Stimulated activated CD8-positive, alpha-beta memory T cell treated with anti-CD3 and anti-CD28 coated beads, Interleukin-2, amount 100 ng/mL, for 1 hour (primary cell): ENCODE data around the gene SDF4.
"Not testable (repeated sequence)": the region's sequence is repeated elsewhere in the genome, so short reads cannot be mapped to it uniquely, and the experiment has no call there.

Source experiments
- DNase-seq, 2 donors: peaks; one replicate each; pipeline ENCODE4 v3.0.0-alpha.2; 2020; ENCODE audit warnings: low read depth in 2 of 2

SDF4 gene

GRCh38 chr1:1259540-1259939 is 27.7 kb upstream of the SDF4 start:
- no peak for DNase-seq

GRCh38 chr1:1259119-1259488 is 27.3 kb upstream of the SDF4 start:
- DNase-seq = no peak

DNA sequence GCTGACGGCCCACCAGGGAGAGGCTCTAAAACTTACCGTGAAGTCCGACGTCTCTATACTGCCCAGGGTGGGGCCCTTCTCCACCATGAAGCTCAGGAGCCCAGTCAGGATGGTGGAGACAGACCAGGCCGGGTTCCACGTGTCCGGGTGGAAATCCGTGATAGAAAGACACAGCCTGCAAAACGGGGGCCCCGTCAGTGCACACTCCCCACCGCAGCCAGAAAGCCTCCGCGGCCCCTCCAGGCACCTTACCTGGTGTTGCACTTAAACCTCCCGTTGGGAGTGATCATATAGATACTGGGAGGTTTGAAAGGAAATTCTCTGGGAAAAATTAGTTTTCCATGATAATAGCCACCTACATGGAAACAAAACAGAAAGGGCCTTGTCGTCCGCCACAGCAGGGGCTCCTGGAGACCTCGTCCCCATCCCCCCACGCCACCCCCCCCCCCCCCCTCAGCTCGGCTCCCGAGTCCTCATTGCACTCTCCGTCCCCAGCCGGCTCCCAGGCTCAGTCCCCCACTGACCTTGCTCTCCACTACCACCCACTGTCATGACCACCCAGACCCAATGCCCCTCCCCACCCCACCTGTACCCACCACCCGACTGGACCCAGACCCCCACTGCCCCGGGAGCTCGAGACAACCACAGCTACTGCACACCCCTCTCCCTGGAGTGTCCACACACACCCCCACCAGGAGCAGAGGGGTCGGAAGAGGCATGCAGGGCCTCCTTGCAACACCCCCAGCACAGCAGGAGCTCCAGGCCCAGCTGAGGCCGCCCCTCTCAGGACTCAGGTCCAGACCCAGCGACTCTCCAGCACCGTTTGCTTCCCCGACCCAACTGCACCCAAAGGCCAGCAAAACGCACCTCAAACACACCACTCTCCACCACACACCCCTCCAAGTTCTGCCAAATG is 25.4 kb upstream of the SDF4 start:
- DNase-seq = no peak

GRCh38 chr1:1255611-1256010 is 23.8 kb upstream of the SDF4 start:
- DNase-seq = no peak

DNA sequence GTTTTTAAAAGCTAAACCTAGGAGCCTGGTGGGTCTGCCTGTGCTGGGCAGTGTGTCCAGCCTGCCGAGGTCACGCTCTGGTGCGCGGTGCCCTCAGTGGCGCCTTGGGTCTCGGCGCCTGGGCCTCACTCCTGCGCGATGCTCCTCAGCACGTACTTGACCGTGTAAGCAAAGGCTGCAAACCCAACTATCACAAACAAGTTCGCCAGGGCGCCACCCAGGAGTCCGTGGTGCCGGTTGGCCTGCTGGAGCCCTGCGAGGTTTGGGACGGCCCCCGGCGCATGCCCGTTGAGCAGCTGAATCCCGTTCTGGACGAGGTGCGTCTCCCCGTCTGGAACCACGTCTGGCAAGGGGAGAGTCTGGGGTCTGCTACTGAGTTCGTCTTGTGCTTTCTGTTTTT is 23.3 kb upstream of the SDF4 start:
- no peak for DNase-seq

DNA sequence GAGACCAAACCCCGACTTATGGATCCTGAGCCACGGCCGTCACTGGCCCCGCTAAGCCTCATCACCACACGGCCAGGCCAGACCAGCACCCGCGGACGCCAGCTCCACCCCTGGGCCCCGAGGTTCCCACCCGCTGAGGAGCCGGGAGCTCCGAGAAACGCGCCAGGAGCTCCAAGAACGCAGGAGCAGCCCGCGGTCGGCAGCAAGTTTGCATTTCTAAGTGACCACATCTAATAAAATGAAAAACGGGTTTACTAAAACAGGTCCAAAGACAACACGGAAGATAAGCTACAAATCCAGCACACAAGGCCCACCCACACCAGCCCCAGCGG is 22.8 kb upstream of the SDF4 start:
- DNase-seq = no peak

DNA sequence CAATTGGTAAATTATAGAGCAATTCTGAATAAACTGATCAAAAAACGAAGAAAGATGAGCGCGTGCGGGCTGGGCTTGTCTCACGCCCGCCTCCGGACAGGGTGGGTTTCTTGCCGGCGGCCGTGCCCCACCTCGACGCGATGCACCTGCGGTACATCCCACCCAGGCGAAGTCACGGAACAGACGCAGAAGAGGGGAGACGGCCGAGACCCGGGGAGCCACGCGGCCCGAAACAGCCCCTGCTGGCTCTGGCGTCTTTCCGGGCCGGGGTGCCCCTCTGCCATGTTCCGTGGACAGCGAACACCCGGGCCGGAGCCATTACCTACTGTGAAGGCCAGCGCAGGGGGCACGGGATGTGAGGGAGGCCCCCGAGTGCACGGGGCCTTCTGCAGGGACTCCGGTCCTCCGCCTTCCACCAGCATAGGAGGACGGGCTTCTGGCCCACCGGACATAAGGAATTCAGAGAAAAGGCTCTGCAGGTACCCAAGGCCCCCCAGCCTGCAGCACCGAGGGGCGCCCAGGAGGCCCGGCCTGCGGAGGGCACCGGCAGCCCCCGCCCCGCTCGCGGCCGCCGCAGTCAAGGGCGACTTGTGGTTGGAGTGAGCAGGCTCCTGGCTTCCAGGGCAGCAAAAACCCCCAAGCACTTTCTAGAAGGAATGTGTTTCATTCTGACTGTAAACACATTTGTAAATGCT is 22.3 kb upstream of the SDF4 start:
- DNase-seq = no peak

GRCh38 chr1:1253314-1253713 is 21.5 kb upstream of the SDF4 start:
- DNase-seq = no peak

DNA sequence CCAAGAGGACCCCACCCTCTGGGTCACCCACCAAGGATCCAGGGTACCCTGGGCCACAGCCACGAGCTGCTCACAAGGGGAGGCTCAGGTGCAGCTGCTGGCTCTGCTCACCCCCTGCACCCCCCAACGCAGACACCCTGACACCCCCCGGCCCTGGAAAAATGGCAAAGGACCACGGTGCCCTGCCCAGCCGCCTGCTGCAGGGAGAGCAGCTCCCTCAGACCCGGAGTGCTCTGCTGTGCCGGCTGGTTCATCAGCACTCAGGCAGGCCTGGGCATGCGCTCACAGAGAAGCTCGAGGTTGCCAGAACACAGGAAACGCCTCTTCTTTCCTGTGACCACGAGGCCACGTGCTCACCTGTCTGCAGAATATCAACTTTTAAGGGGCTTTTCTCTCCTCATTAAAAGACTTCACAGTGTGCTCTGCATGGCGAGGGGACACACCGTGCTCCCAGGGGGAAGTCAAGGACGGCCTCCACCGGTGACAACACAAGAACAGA is 19.0 kb upstream of the SDF4 start:
- DNase-seq = peak; percentile 41 to 46

DNA sequence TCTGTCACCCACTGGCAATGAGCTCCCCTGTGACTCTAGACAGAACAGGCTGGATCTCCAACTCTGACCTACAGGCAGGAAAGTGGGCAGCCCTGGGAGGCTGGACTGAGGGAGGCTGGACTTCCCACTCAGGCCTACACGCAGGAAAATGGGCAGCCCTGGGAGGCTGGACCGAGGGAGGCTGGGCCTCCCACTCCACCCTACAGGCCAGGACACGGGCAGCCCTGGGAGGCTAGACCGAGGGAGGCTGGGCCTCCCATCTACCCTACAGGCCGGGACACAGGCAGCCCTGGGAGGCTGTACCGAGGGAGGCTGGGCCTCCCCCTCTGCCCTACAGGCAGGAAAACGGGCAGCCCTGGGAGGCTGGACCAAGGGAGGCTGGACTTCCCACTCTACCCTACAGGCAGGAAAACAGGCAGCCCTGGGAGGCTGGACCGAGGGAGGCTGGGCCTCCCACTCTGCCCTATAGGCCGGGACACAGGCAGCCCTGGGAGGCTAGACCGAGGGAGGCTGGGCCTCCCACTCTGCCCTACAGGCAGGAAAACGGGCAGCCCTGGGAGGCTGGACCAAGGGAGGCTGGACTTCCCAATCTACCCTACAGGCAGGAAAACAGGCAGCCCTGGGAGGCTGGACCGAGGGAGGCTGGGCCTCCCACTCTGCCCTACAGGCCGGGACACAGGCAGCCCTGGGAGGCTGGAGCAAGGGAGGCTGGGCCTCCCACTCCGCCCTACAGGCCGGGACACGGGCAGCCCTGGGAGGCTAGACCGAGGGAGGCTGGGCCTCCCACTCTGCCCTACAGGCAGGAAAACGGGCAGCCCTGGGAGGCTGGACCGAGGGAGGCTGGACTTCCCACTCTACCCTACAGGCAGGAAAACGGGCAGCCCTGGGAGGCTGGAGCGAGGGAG is 16.5 kb upstream of the SDF4 start:
- not testable (repeated sequence) for DNase-seq

DNA sequence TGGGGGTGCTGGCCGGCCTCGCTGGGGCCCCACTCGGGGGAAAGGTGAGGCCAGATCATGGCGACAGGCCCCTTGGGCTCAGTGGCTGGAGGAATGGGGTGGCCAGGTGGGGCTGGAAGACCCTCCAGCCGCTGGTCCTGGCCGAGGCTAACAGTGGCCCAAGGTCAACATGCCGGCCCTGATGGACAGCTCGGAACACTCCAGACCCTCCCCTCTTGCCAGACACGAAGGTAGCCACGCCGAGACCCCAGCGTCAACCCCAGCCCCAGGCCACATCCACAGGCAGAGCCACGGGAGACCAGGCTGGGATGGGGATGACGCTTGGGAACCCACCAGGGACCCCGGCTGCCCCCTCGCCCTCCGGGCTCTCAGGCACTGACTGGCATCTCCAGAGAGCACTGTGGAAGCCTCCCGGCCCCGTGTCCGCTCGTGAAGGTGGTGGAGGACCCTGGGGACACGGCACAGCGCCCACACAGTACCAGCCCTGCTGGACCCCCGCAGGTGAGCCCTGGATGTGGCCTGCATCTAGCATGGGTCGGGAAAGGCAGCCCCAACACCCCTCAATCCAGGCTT is 15.6 kb upstream of the SDF4 start:
- DNase-seq = no peak

GRCh38 chr1:1246577-1247340 is 15.0 kb upstream of the SDF4 start, which contains the start of gene C1QTNF12:
Gene C1QTNF12, minus strand, starts transcription at chr1:1246722. Its CDS starts 32 bp downstream, at chr1:1246690.
- no peak for DNase-seq

GRCh38 chr1:1245817-1246576 is 14.2 kb upstream of the SDF4 start:
- no peak for DNase-seq

DNA sequence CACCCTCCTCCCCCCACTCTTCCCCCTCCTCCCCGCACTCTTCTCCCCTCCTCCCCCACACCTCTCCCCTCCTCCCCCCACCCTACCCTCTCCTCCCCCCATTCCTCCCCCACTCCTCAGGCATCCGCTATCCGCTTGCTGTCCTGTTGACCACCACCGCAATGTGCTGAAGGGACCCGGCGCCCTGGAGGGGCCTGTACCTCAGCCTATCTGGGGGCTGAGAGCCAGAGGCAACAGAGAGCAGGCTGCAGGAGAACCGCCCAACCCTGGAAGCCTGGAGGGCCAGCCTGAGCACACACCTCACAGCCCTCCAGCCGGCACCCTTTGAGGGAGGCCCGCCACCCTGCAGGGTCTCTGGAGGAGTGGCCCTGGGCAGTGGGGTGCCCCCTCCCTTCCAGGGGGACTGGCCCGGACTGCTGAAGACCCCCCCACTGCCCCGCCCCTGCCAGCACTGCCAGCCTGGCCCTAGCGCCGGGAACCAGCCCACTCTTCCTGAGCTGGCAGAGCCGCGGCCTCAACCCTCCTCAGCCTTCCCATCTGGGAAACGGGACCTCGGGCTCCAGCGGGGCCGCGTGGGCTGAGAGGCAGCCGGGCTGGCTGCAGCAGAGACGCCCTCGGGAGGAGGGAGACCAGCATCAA is 13.5 kb upstream of the SDF4 start:
- DNase-seq = no peak

DNA sequence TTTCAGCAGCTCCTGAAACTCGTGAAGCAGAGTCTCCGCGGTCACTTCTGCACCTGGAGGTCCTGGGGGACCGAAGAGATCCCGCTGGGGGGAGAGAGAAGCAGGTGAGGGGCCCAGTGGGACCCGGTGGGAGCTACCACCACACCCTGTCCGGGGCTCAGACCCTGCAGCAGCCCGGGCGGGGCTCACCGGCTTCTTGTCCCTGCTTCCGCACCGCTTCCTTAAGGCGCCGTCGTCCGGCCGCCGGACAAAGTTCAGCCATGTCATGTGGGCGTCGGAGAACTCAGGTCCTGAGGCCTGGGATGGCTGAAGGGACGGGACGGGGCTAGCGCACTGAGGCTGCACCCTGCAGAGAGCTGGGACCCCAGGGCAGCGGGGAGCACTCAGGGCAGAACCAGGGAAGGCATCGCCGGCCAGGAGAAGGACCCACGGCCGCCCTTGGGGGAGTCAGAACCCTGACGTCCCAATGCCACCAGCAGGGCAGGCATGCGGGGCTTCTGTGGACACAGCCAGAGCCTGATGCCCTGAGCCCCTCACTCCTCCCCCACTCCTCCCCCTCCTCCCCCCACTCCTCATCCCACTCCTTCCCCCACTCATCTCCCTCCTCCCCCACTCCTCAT is 12.5 kb upstream of the SDF4 start:
- DNase-seq = no peak

DNA sequence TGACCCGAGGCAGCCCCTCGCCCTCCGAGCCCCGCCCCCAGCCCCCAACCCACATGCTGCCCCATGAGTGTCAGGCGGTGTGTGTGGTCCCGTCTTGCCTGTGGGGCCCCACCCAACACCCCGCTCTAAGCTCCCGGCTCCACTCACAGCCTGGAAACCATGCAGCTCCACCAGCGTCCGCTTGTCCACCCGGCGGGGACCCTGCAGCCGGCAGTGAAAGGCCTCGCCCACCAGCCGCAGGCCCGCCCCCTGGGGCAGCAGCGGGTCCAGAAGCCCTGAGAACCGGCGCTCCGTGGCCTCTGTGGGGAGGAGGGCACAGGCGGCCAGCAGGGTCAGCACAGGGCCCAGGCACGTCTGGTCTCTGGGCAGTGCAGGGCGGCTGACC is 12.0 kb upstream of the SDF4 start:
- DNase-seq = no peak

GRCh38 chr1:1243266-1243660 is 11.5 kb upstream of the SDF4 start:
- DNase-seq = no peak

DNA sequence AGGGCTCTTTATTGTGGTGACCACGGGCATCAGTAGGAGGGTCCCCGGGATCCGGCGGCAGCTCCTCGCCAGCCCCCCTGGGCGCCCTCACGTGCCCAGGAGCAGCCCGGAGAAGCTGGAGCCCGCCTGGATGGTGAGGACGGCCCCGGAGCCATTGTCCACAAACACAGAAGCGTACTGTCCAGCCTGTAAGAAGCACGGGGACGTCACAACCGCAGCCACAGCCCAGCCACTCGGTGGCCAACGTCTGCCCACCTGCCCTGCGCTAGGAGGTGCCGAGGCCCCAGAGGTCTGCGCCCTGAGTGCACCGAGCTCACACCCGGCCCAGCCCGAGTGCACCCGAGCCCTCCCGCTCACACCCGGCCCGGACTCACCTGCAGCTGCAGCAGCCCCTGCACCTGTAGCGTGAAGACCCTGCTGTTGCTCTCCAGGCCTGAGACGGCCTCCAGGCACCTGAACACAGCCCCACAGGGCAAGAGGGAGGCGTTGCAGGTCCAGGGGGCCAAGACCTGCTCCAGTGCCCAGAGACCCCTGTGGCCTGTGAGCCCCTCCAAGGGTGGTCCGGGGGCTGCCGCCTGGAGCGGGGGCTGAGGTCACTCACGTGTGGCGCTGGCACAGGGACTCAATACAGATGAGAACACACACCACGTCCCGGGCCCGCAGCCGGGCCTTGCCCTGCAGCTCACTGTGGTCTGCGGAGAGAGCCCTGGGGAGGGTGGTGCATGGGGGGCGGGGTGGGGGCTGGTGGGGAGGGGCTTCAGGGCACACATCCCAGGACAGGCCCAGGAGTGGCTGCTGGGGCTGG is 10.9 kb upstream of the SDF4 start:
- DNase-seq = no peak
